ENCODE results near the gene ADCYAP1R1. TPM values are rescaled to one million over a fixed set of nuclear protein-coding genes. Genes with fewer than 3 reads are reported as not detected.
"Not testable (repeated sequence)": the region's sequence is repeated elsewhere in the genome, so short reads cannot be mapped to it uniquely, and the experiment has no call there.

ADCYAP1R1 gene
- total and polyA plus RNA-seq, 2 donors (not counting 1 experiment from before 2014, with no cell fraction given) = not detected

GRCh38 chr7:31146538-31146937 is 94.4 kb downstream of the ADCYAP1R1 start:
- Histone ChIP-seq H3K4me3 (ENCODE audit: control extremely low read depth in 1 of 5, extremely low read depth in 1 of 5, insufficient read depth in 1 of 5, low read depth in 2 of 5, low read length in 4 of 5) (no peak overlapping the region), H3K79me2 (ENCODE audit: control insufficient read depth, insufficient read depth, low read length) (no peaks in the 10 kb centered on the region), H2AFZ (ENCODE audit: insufficient read depth, low read depth, low read length, poor library complexity, severe bottlenecking) (no peak overlapping the region), H3K27me3 (replicated peaks in 1 of 4; ENCODE audit: control extremely low read depth in 1 of 4, control insufficient read depth in 3 of 4, insufficient read depth in 4 of 4, low read length in 3 of 4) (peaks cover 0 to 10% (median 2%) of the 10 kb centered on the region in 4 experiments), H4K20me1 (ENCODE audit: control insufficient read depth, insufficient read depth, low read length, poor library complexity, severe bottlenecking) (no peaks in the 10 kb centered on the region), H3K4me1 (ENCODE audit: control insufficient read depth in 2 of 2, insufficient read depth in 2 of 2, low read length in 2 of 2) (no peaks in the 10 kb centered on the region), H3K9ac (ENCODE audit: low read length) (no peak overlapping the region), H3K4me2 (replicated peaks; ENCODE audit: low read depth, low read length, poor library complexity, severe bottlenecking) (no peak overlapping the region), H3K27ac (ENCODE audit: low read length in 2 of 2) (no peak overlapping the region), H3K36me3 (replicated peaks in 1 of 2; ENCODE audit: control extremely low read depth in 1 of 2, control insufficient read depth in 1 of 2, extremely low read depth in 1 of 2, insufficient read depth in 2 of 2, low read length in 1 of 2) (no peaks in the 10 kb centered on the region), H3K9me3 (ENCODE audit: control extremely low read depth in 1 of 3, control insufficient read depth in 2 of 3, insufficient read depth in 1 of 3, low read length in 2 of 3) (peaks cover 0 to 6% (median 0%) of the 10 kb centered on the region in 3 donors)
- ATAC-seq (ENCODE audit: low read depth) (no peak), DNase-seq (no peak)
- TF ChIP-seq CTCF (IDR thresholded peaks at IDR 0.05) (no peak), EZH2 (IDR thresholded peaks at IDR 0.05; ENCODE audit: borderline replicate concordance, insufficient read depth, low read depth, low read length, poor library complexity, severe bottlenecking) (no peak)
- Mint-ChIP-seq H3K27ac (no peak overlapping the region), H3K4me3 (no peak overlapping the region), H3K9me3 (ENCODE audit: insufficient read depth) (no peaks in the 10 kb centered on the region), H3K27me3 (peaks cover 22% of the 10 kb centered on the region), H3K4me1 (no peaks in the 10 kb centered on the region)
- CTCF ChIA-PET = no interaction called here
- POLR2A ChIA-PET = no interaction called here
- intact Hi-C loops (cut with micrococcal nuclease) = no loop called here
- WGBS (ENCODE audit: insufficient coverage) = 100% methylated on average over 1 of the region's 4 CpGs

- 66% methylated on average over 2 of the region's 2 CpGs for WGBS (ENCODE audit: insufficient coverage)
- Histone ChIP-seq H3K4me1 (ENCODE audit: control insufficient read depth in 2 of 2, insufficient read depth in 2 of 2, low read length in 2 of 2) (no peaks in the 10 kb centered on the region), H3K36me3 (replicated peaks in 1 of 2; ENCODE audit: control extremely low read depth in 1 of 2, control insufficient read depth in 1 of 2, extremely low read depth in 1 of 2, insufficient read depth in 2 of 2, low read length in 1 of 2) (no peaks in the 10 kb centered on the region), H3K9me3 (ENCODE audit: control extremely low read depth in 1 of 3, control insufficient read depth in 2 of 3, insufficient read depth in 1 of 3, low read length in 2 of 3) (peaks cover 0 to 4% (median 0%) of the 10 kb centered on the region in 3 donors), H3K27me3 (replicated peaks in 1 of 4; ENCODE audit: control extremely low read depth in 1 of 4, control insufficient read depth in 3 of 4, insufficient read depth in 4 of 4, low read length in 3 of 4) (no peaks in the 10 kb centered on the region), H3K79me2 (ENCODE audit: control insufficient read depth, insufficient read depth, low read length) (no peaks in the 10 kb centered on the region), H2AFZ (ENCODE audit: insufficient read depth, low read depth, low read length, poor library complexity, severe bottlenecking) (no peak overlapping the region), H3K4me2 (replicated peaks; ENCODE audit: low read depth, low read length, poor library complexity, severe bottlenecking) (no peak overlapping the region), H3K4me3 (ENCODE audit: control extremely low read depth in 1 of 5, extremely low read depth in 1 of 5, insufficient read depth in 1 of 5, low read depth in 2 of 5, low read length in 4 of 5) (no peak overlapping the region), H3K27ac (ENCODE audit: low read length in 2 of 2) (no peak overlapping the region), H3K9ac (ENCODE audit: low read length) (no peak overlapping the region), H4K20me1 (ENCODE audit: control insufficient read depth, insufficient read depth, low read length, poor library complexity, severe bottlenecking) (no peaks in the 10 kb centered on the region)
- H3K4me3 Mint-ChIP-seq = no peak overlapping the region
- TF ChIP-seq CTCF (IDR thresholded peaks at IDR 0.05) (no peak), EZH2 (IDR thresholded peaks at IDR 0.05; ENCODE audit: borderline replicate concordance, insufficient read depth, low read depth, low read length, poor library complexity, severe bottlenecking) (no peak)
- ATAC-seq (ENCODE audit: low read depth) = no peak
- DNase-seq = no peak
- intact Hi-C loops (cut with micrococcal nuclease) = no loop called here
- ChIA-PET CTCF (no interaction called here), POLR2A (no interaction called here)
- H3K27ac Mint-ChIP-seq = no peak overlapping the region
- H3K9me3 Mint-ChIP-seq (ENCODE audit: insufficient read depth) = no peaks in the 10 kb centered on the region
- peaks cover 8% of the 10 kb centered on the region for H3K27me3 Mint-ChIP-seq
- no peaks in the 10 kb centered on the region for H3K4me1 Mint-ChIP-seq
These were observed 99.7 kb downstream of the ADCYAP1R1 start for GRCh38 chr7:31151849-31152248.

GRCh38 chr7:31153318-31153717 is 101.2 kb downstream of the ADCYAP1R1 start:
- CTCF ChIA-PET; H3K4me2 ChIP-seq (replicated peaks; ENCODE audit: low read depth, low read length, poor library complexity, severe bottlenecking); H2AFZ ChIP-seq (ENCODE audit: insufficient read depth, low read depth, low read length, poor library complexity, severe bottlenecking); H4K20me1 ChIP-seq (ENCODE audit: control insufficient read depth, insufficient read depth, low read length, poor library complexity, severe bottlenecking); H3K4me3 ChIP-seq (ENCODE audit: control extremely low read depth in 1 of 5, extremely low read depth in 1 of 5, insufficient read depth in 1 of 5, low read depth in 2 of 5, low read length in 4 of 5); H3K79me2 ChIP-seq (ENCODE audit: control insufficient read depth, insufficient read depth, low read length); H3K9me3 ChIP-seq (ENCODE audit: control extremely low read depth in 1 of 3, control insufficient read depth in 2 of 3, insufficient read depth in 1 of 3, low read length in 2 of 3); ATAC-seq (ENCODE audit: low read depth); H3K4me1 ChIP-seq (ENCODE audit: control insufficient read depth in 2 of 2, insufficient read depth in 2 of 2, low read length in 2 of 2); H3K27me3 Mint-ChIP-seq; intact Hi-C loops (cut with micrococcal nuclease); H3K9ac ChIP-seq (ENCODE audit: low read length); H3K36me3 ChIP-seq (replicated peaks in 1 of 2; ENCODE audit: control extremely low read depth in 1 of 2, control insufficient read depth in 1 of 2, extremely low read depth in 1 of 2, insufficient read depth in 2 of 2, low read length in 1 of 2); H3K27ac ChIP-seq (ENCODE audit: low read length in 2 of 2); POLR2A ChIA-PET; H3K4me3 Mint-ChIP-seq; H3K27ac Mint-ChIP-seq; H3K9me3 Mint-ChIP-seq (ENCODE audit: insufficient read depth); H3K4me1 Mint-ChIP-seq; DNase-seq; H3K27me3 ChIP-seq (replicated peaks in 1 of 4; ENCODE audit: control extremely low read depth in 1 of 4, control insufficient read depth in 3 of 4, insufficient read depth in 4 of 4, low read length in 3 of 4): not testable (repeated sequence)
- 91% methylated on average over 16 of the region's 20 CpGs for WGBS (ENCODE audit: insufficient coverage)
